ENCODE results near the gene SH3TC1. TPM values are rescaled to one million over a fixed set of nuclear protein-coding genes. Genes with fewer than 3 reads are reported as not detected.

The SH3TC1 gene
- polyA plus RNA-seq, 4 donors = 0.45 to 25.3 (median 6.3) TPM

GRCh38 chr4:8160233-8160560, 38.9 kb upstream of the SH3TC1 start:
- no peaks in the 10 kb centered on the region for H3K36me3 ChIP-seq (ENCODE audit: control insufficient read depth in 3 of 3, insufficient read depth in 2 of 3, low read depth in 1 of 3, low read length in 3 of 3)
- H3K27ac ChIP-seq (ENCODE audit: low read depth in 1 of 3, low read length in 2 of 3) = no peak overlapping the region
- 75 to 90% (median 79%) methylated on average over 4 of the region's 4 CpGs for WGBS, 3 donors
- H3K9me3 ChIP-seq (ENCODE audit: control insufficient read depth in 2 of 2, insufficient read depth in 1 of 2, low read depth in 1 of 2, low read length in 1 of 2) = no peaks in the 10 kb centered on the region
- DNase-seq = no peak
- no peak for FAIRE-seq
- H3K27me3 ChIP-seq (ENCODE audit: control insufficient read depth in 3 of 3, insufficient read depth in 3 of 3, low read length in 3 of 3) = peaks cover 0 to 35% (median 0%) of the 10 kb centered on the region in 3 donors
- H3K4me3 ChIP-seq (ENCODE audit: low read depth in 1 of 3, low read length in 3 of 3) = no peak overlapping the region
- peaks cover 0 to 8% (median 3%) of the 10 kb centered on the region in 3 donors for H3K4me1 ChIP-seq (ENCODE audit: control insufficient read depth in 3 of 3, insufficient read depth in 2 of 3, low read depth in 1 of 3, low read length in 2 of 3)

- FAIRE-seq = no peak
- H3K27me3 ChIP-seq (ENCODE audit: control insufficient read depth in 3 of 3, insufficient read depth in 3 of 3, low read length in 3 of 3) = peaks cover 0 to 33% (median 0%) of the 10 kb centered on the region in 3 donors
- no peaks in the 10 kb centered on the region for H3K36me3 ChIP-seq (ENCODE audit: control insufficient read depth in 3 of 3, insufficient read depth in 2 of 3, low read depth in 1 of 3, low read length in 3 of 3)
- H3K27ac ChIP-seq (ENCODE audit: low read depth in 1 of 3, low read length in 2 of 3) = no peak overlapping the region
- peaks cover 0 to 8% (median 3%) of the 10 kb centered on the region in 3 donors for H3K4me1 ChIP-seq (ENCODE audit: control insufficient read depth in 3 of 3, insufficient read depth in 2 of 3, low read depth in 1 of 3, low read length in 2 of 3)
- 21 to 59% (median 42%) methylated on average over 3 of the region's 3 CpGs for WGBS, 3 donors
- H3K9me3 ChIP-seq (ENCODE audit: control insufficient read depth in 2 of 2, insufficient read depth in 1 of 2, low read depth in 1 of 2, low read length in 1 of 2) = no peaks in the 10 kb centered on the region
- no peak for DNase-seq
- H3K4me3 ChIP-seq (ENCODE audit: low read depth in 1 of 3, low read length in 3 of 3) = no peak overlapping the region
Observed at GRCh38 chr4:8160572-8160971, 38.5 kb upstream of the SH3TC1 start.

GRCh38 chr4:8162625-8163024, 36.5 kb upstream of the SH3TC1 start:
- Histone ChIP-seq H3K4me3 (ENCODE audit: low read depth in 1 of 3, low read length in 3 of 3) (no peak overlapping the region), H3K36me3 (ENCODE audit: control insufficient read depth in 3 of 3, insufficient read depth in 2 of 3, low read depth in 1 of 3, low read length in 3 of 3) (no peaks in the 10 kb centered on the region), H3K9me3 (ENCODE audit: control insufficient read depth in 2 of 2, insufficient read depth in 1 of 2, low read depth in 1 of 2, low read length in 1 of 2) (no peaks in the 10 kb centered on the region), H3K27me3 (ENCODE audit: control insufficient read depth in 3 of 3, insufficient read depth in 3 of 3, low read length in 3 of 3) (peaks cover 0 to 18% (median 0%) of the 10 kb centered on the region in 3 donors), H3K4me1 (ENCODE audit: control insufficient read depth in 3 of 3, insufficient read depth in 2 of 3, low read depth in 1 of 3, low read length in 2 of 3) (peaks cover 0 to 6% (median 3%) of the 10 kb centered on the region in 3 donors), H3K27ac (ENCODE audit: low read depth in 1 of 3, low read length in 2 of 3) (no peak overlapping the region)
- WGBS, 3 donors = 78 to 82% (median 79%) methylated on average over 8 of the region's 8 CpGs
- FAIRE-seq (no peak), DNase-seq (no peak)

GRCh38 chr4:8163026-8163425, 36.1 kb upstream of the SH3TC1 start:
- Histone ChIP-seq H3K27ac (ENCODE audit: low read depth in 1 of 3, low read length in 2 of 3) (no peak overlapping the region), H3K9me3 (ENCODE audit: control insufficient read depth in 2 of 2, insufficient read depth in 1 of 2, low read depth in 1 of 2, low read length in 1 of 2) (no peaks in the 10 kb centered on the region), H3K4me3 (ENCODE audit: low read depth in 1 of 3, low read length in 3 of 3) (no peak overlapping the region), H3K27me3 (ENCODE audit: control insufficient read depth in 3 of 3, insufficient read depth in 3 of 3, low read length in 3 of 3) (peaks cover 0 to 14% (median 0%) of the 10 kb centered on the region in 3 donors), H3K4me1 (ENCODE audit: control insufficient read depth in 3 of 3, insufficient read depth in 2 of 3, low read depth in 1 of 3, low read length in 2 of 3) (peaks cover 0 to 3% (median 2%) of the 10 kb centered on the region in 3 donors), H3K36me3 (ENCODE audit: control insufficient read depth in 3 of 3, insufficient read depth in 2 of 3, low read depth in 1 of 3, low read length in 3 of 3) (no peaks in the 10 kb centered on the region)
- DNase-seq = no peak
- 77 to 82% (median 79%) methylated on average over 7 of the region's 7 CpGs for WGBS, 3 donors
- FAIRE-seq = no peak

GRCh38 chr4:8163436-8164193, 35.5 kb upstream of the SH3TC1 start:
- Histone ChIP-seq H3K27ac (ENCODE audit: low read depth in 1 of 3, low read length in 2 of 3) (no peak overlapping the region), H3K9me3 (ENCODE audit: control insufficient read depth in 2 of 2, insufficient read depth in 1 of 2, low read depth in 1 of 2, low read length in 1 of 2) (peaks cover 0 to 4% of the 10 kb centered on the region in 2 donors), H3K36me3 (ENCODE audit: control insufficient read depth in 3 of 3, insufficient read depth in 2 of 3, low read depth in 1 of 3, low read length in 3 of 3) (no peaks in the 10 kb centered on the region), H3K4me3 (ENCODE audit: low read depth in 1 of 3, low read length in 3 of 3) (no peak overlapping the region), H3K4me1 (ENCODE audit: control insufficient read depth in 3 of 3, insufficient read depth in 2 of 3, low read depth in 1 of 3, low read length in 2 of 3) (peaks cover 0 to 3% (median 0%) of the 10 kb centered on the region in 3 donors), H3K27me3 (ENCODE audit: control insufficient read depth in 3 of 3, insufficient read depth in 3 of 3, low read length in 3 of 3) (peaks cover 0 to 9% (median 0%) of the 10 kb centered on the region in 3 donors)
- no peak for DNase-seq
- 83 to 85% (median 84%) methylated on average over 19 of the region's 19 CpGs for WGBS, 3 donors
- FAIRE-seq = no peak

- Histone ChIP-seq H3K27me3 (ENCODE audit: control insufficient read depth in 3 of 3, insufficient read depth in 3 of 3, low read length in 3 of 3) (peaks cover 0 to 7% (median 0%) of the 10 kb centered on the region in 3 donors), H3K36me3 (ENCODE audit: control insufficient read depth in 3 of 3, insufficient read depth in 2 of 3, low read depth in 1 of 3, low read length in 3 of 3) (no peaks in the 10 kb centered on the region), H3K9me3 (ENCODE audit: control insufficient read depth in 2 of 2, insufficient read depth in 1 of 2, low read depth in 1 of 2, low read length in 1 of 2) (peaks cover 0 to 8% of the 10 kb centered on the region in 2 donors), H3K27ac (ENCODE audit: low read depth in 1 of 3, low read length in 2 of 3) (no peak overlapping the region), H3K4me3 (ENCODE audit: low read depth in 1 of 3, low read length in 3 of 3) (no peak overlapping the region), H3K4me1 (ENCODE audit: control insufficient read depth in 3 of 3, insufficient read depth in 2 of 3, low read depth in 1 of 3, low read length in 2 of 3) (peaks cover 0 to 3% (median 0%) of the 10 kb centered on the region in 3 donors)
- FAIRE-seq (no peak), DNase-seq (no peak)
- WGBS, 3 donors = 41 to 70% (median 43%) methylated on average over 9 of the region's 9 CpGs
Observed at GRCh38 chr4:8164194-8164565, 34.9 kb upstream of the SH3TC1 start.

GRCh38 chr4:8164687-8165086, 34.4 kb upstream of the SH3TC1 start:
- H3K27ac ChIP-seq (ENCODE audit: low read depth in 1 of 3, low read length in 2 of 3) = no peak overlapping the region
- peaks cover 0 to 2% (median 0%) of the 10 kb centered on the region in 3 donors for H3K27me3 ChIP-seq (ENCODE audit: control insufficient read depth in 3 of 3, insufficient read depth in 3 of 3, low read length in 3 of 3)
- H3K36me3 ChIP-seq (ENCODE audit: control insufficient read depth in 3 of 3, insufficient read depth in 2 of 3, low read depth in 1 of 3, low read length in 3 of 3) = no peaks in the 10 kb centered on the region
- no peak for DNase-seq
- H3K4me1 ChIP-seq (ENCODE audit: control insufficient read depth in 3 of 3, insufficient read depth in 2 of 3, low read depth in 1 of 3, low read length in 2 of 3) = peaks cover 0 to under 1% (median 0%) of the 10 kb centered on the region in 3 donors
- peaks cover 0 to 8% of the 10 kb centered on the region in 2 donors for H3K9me3 ChIP-seq (ENCODE audit: control insufficient read depth in 2 of 2, insufficient read depth in 1 of 2, low read depth in 1 of 2, low read length in 1 of 2)
- WGBS, 3 donors = 39 to 77% (median 44%) methylated on average over 10 of the region's 10 CpGs
- no peak overlapping the region for H3K4me3 ChIP-seq (ENCODE audit: low read depth in 1 of 3, low read length in 3 of 3)
- FAIRE-seq = no peak

- H3K27ac ChIP-seq (ENCODE audit: low read depth in 1 of 3, low read length in 2 of 3) = no peak overlapping the region
- H3K4me3 ChIP-seq (ENCODE audit: low read depth in 1 of 3, low read length in 3 of 3) = no peak overlapping the region
- 73 to 81% (median 79%) methylated on average over 6 of the region's 6 CpGs for WGBS, 3 donors
- no peaks in the 10 kb centered on the region for H3K4me1 ChIP-seq (ENCODE audit: control insufficient read depth in 3 of 3, insufficient read depth in 2 of 3, low read depth in 1 of 3, low read length in 2 of 3)
- H3K36me3 ChIP-seq (ENCODE audit: control insufficient read depth in 3 of 3, insufficient read depth in 2 of 3, low read depth in 1 of 3, low read length in 3 of 3) = no peaks in the 10 kb centered on the region
- FAIRE-seq (no peak), DNase-seq (no peak)
- peaks cover 0 to 8% of the 10 kb centered on the region in 2 donors for H3K9me3 ChIP-seq (ENCODE audit: control insufficient read depth in 2 of 2, insufficient read depth in 1 of 2, low read depth in 1 of 2, low read length in 1 of 2)
- no peaks in the 10 kb centered on the region for H3K27me3 ChIP-seq (ENCODE audit: control insufficient read depth in 3 of 3, insufficient read depth in 3 of 3, low read length in 3 of 3)
Observed at GRCh38 chr4:8165374-8165896, 33.7 kb upstream of the SH3TC1 start.
